NB4 (cell line): ENCODE results near the gene CLEC2B.
"Not testable (repeated sequence)": the region's sequence is repeated elsewhere in the genome, so short reads cannot be mapped to it uniquely, and the experiment has no call there.

ENCODE experiments used
- DNase-seq: peaks from one replicate; pipeline ENCODE4 v3.0.0; 2010; ENCODE audit warnings: low read depth
- H3K4me3 ChIP-seq: one replicate; pipeline ENCODE4 v1.5.1; 2011; ENCODE audit warnings: mild to moderate bottlenecking, low read depth, low read length, moderate library complexity
- MYC ChIP-seq: IDR thresholded peaks from 2 replicates; pipeline ENCODE4 v1.6.1; 2011; ENCODE audit warnings: low read depth, low read length
- POLR2A ChIP-seq: IDR thresholded peaks from 2 replicates; pipeline ENCODE4 v1.6.1; 2011; ENCODE audit warnings: mild to moderate bottlenecking; ENCODE audit not compliant: insufficient read length; ENCODE audit errors: extremely low read depth
- TF ChIP-seq, protein P1 (sequence below): IDR thresholded peaks from 2 replicates; pipeline ENCODE4 v1.6.1; 2011; ENCODE audit warnings: low read depth, low read length
- TF ChIP-seq, protein P2 (sequence below): IDR thresholded peaks from one replicate; pipeline ENCODE4 v1.5.1; 2012; ENCODE audit warnings: low read depth, low read length

The CLEC2B gene

DNA sequence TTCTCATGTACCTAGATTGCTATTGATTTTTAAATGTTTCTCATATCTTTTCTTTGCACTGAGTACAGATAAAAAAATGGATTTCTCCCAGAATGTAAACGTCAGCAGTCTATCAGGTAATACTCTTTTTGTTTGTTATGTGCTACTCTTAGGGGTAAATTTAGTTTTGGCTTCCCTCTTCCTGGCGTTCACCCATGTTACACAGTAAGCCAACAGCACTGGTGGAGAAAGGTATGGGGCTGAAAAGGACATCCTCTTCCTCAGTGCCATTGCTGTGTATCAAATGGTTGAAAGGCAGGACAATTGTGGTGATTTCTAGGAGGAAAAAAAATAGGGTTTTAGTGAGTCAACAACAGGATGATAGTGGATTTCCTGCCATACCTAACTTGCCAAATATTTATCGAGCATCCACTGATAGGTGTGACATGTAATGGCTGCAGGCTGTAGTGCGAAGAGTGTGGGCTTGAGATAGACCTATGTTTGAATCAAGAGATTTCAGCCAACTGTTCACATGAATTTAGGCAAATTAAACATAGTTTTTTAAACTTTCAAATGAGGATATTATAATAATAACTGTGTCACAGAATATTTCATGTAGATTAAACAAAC, 19.6 kb upstream of the CLEC2B start:
- no peak for TF ChIP-seq MYC
- TF ChIP-seq, protein P1, sequence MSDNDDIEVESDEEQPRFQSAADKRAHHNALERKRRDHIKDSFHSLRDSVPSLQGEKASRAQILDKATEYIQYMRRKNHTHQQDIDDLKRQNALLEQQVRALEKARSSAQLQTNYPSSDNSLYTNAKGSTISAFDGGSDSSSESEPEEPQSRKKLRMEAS: no peak
- no peak for TF ChIP-seq POLR2A
- TF ChIP-seq, protein P2, sequence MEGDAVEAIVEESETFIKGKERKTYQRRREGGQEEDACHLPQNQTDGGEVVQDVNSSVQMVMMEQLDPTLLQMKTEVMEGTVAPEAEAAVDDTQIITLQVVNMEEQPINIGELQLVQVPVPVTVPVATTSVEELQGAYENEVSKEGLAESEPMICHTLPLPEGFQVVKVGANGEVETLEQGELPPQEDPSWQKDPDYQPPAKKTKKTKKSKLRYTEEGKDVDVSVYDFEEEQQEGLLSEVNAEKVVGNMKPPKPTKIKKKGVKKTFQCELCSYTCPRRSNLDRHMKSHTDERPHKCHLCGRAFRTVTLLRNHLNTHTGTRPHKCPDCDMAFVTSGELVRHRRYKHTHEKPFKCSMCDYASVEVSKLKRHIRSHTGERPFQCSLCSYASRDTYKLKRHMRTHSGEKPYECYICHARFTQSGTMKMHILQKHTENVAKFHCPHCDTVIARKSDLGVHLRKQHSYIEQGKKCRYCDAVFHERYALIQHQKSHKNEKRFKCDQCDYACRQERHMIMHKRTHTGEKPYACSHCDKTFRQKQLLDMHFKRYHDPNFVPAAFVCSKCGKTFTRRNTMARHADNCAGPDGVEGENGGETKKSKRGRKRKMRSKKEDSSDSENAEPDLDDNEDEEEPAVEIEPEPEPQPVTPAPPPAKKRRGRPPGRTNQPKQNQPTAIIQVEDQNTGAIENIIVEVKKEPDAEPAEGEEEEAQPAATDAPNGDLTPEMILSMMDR: no peak
- no peak for DNase-seq
- no peak overlapping the region for H3K4me3 ChIP-seq

DNA sequence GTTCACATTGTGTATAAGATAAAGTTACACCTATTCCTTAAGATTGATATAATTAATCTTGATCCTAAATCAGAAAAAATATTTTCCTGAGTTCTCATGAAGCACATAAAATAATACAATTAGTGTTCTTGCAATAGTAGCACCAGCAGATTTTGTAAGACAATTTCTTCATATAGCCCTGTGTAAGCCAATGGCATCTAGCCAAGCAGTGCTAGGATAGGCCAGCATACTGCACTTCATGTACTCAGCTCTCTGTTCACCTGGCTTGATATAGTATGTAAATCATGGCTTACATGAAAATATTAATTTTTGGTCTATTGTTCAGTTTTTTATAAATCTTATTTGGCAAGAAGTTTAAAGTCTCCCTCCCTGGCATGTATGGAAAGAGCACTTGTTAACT, 14.0 kb upstream of the CLEC2B start:
- no peak for DNase-seq
- no peak overlapping the region for H3K4me3 ChIP-seq
- TF ChIP-seq, protein P1: no peak
- TF ChIP-seq MYC (no peak), POLR2A (no peak)
- TF ChIP-seq, protein P2: no peak

DNA sequence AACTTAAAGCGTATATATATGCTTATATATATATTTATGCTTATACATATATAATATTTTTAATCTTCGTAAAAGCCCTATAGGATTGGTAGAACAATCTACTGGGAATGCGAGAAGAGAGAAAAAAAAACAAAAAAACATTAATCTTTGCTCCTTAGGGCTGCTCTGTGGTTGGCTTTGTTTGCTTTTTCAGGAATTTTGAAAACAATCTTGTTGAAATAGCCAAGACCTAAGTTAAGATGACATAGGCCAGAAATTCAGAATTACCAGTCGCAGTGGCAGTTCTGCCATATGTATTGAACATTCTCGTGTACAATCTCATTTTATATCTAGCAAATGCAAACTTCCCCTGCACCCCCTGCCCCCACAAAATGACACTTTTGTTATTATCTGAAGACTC, 12.8 kb upstream of the CLEC2B start:
- TF ChIP-seq MYC (no peak), POLR2A (no peak)
- TF ChIP-seq, protein P2: no peak
- TF ChIP-seq, protein P1: no peak
- no peak for DNase-seq
- no peak overlapping the region for H3K4me3 ChIP-seq

DNA sequence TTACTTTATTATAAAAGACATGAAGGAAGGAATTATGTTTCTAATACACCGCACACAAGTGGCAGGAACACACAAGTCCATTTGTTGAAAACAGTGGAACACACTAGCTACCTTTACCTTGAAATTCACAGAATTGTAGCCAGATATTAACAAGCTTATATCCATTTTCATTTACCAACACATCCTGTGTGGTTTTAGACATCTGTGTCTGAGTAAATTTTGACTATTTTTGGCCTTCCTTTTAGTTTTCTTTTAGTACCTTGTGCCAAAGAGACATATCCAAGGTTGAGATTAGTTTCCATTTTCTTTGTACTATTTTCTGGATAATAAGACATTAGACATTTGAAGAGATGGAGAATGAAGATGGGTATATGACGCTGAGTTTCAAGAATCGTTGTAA, 12.1 kb upstream of the CLEC2B start, which contains the start of gene KLRF2:
Gene KLRF2 (plus strand): TSS at position 244 of the 400 bp plus-strand sequence. CDS start 107 bp downstream, at position 351.
- TF ChIP-seq, protein P1: no peak
- TF ChIP-seq, protein P2: no peak
- TF ChIP-seq MYC: no peak
- TF ChIP-seq POLR2A: no peak
- no peak for DNase-seq
- no peak within 1 kb of the TSS for H3K4me3 ChIP-seq

DNA sequence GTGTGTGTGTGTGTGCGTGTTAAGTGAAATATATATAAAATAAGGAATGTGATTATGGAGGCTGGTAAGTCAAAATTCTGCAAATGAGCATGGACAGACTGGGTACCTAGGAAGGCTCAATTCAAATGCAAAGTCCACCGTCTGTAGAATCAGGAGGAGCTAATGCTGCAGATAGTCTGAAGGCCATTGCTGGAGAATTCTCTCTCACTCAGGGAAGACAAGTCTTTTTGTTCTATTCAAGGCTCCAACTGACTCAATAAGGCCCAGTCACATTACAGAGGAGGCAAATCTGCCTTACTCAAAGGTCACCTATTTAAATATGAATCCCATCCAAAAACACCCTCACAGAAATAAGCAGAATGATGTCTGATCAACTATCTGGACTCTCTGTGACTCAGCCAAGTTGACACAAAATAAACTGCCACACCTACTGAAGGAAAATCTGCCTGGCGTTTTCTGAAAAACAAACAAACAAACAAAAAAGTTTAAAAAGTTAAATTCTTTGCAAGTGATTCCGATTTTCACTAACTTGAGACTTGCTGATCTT, 11.5 kb upstream of the CLEC2B start:
- TF ChIP-seq MYC: no peak
- TF ChIP-seq POLR2A: no peak
- TF ChIP-seq, protein P1: no peak
- TF ChIP-seq, protein P2: no peak
- DNase-seq: no peak
- H3K4me3 ChIP-seq: no peak overlapping the region

DNA sequence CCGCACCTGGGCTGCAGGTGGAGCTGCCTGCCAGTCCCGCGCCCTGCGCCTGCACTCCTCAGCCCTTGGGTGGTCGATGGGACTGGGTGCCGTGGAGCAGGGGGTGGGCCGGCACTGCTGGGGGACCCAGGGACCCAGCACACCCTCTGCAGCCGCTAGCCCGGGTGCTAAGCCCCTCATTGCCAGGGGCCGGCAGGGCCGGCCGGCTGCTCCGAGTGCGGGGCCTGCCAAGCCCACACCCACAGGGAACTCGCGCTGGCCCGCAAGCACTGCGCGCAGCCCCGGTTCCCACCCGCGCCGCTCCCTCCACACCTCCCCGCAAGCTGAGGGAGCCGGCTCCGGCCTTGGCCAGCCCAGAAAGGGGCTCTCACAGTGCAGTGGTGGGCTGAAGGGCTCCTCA, 7.0 kb upstream of the CLEC2B start:
- not testable (repeated sequence) for H3K4me3 ChIP-seq, DNase-seq
